Lung (tissue), 12 donors: ENCODE data around the gene KIF26A. TPM values are rescaled to one million over a fixed set of nuclear protein-coding genes. Genes with fewer than 3 reads are reported as not detected.

Experiments used
- ATAC-seq: fragments of 200-7000 bp; cut with Tn5 transposase; one replicate; pipeline ENCODE4 v1.9.1; 2020; ENCODE audit warnings: moderate number of reproducible peaks; ENCODE audit not compliant: insufficient read depth, low FRiP score
- DNase-seq, 3 donors: peaks; one replicate each; pipeline ENCODE4 v3.0.0-alpha.2; 2013 to 2017
- H3K27ac ChIP-seq, 2 donors: one replicate each; pipeline ENCODE4 v1.5.1; 2013; ENCODE audit warnings: mild to moderate bottlenecking in 2 of 2, moderate library complexity in 2 of 2, control low read depth in 1 of 2, inconsistent platforms in 1 of 2, low read depth in 1 of 2, low read length in 1 of 2
- H3K27me3 ChIP-seq, 3 donors: one replicate each; pipeline ENCODE4 v1.5.1; 2013; ENCODE audit warnings: low read length in 2 of 3; ENCODE audit not compliant: control insufficient read depth in 3 of 3, insufficient read depth in 3 of 3
- H3K36me3 ChIP-seq, 4 donors: one replicate each; pipeline ENCODE4 v1.5.1; 2013; ENCODE audit warnings: low read length in 4 of 4, mild to moderate bottlenecking in 1 of 4, moderate library complexity in 1 of 4; ENCODE audit not compliant: control insufficient read depth in 4 of 4, insufficient read depth in 4 of 4
- H3K4me1 ChIP-seq, 5 donors: one replicate each; pipeline ENCODE4 v1.5.1; 2013; ENCODE audit warnings: low read length in 5 of 5, mild to moderate bottlenecking in 2 of 5, moderate library complexity in 1 of 5; ENCODE audit not compliant: control insufficient read depth in 5 of 5, insufficient read depth in 5 of 5
- H3K4me3 ChIP-seq: one replicate; pipeline ENCODE4 v1.5.1; 2013; ENCODE audit warnings: mild to moderate bottlenecking, control low read depth, moderate library complexity
- H3K9ac ChIP-seq, 2 donors: one replicate each; pipeline ENCODE4 v1.5.1; 2013; ENCODE audit warnings: low read length in 2 of 2, control low read depth in 1 of 2; ENCODE audit not compliant: insufficient read depth in 1 of 2
- H3K9me3 ChIP-seq, 4 donors: one replicate each; pipeline ENCODE4 v1.5.1; 2013; ENCODE audit warnings: low read length in 3 of 4, mild to moderate bottlenecking in 1 of 4, moderate library complexity in 1 of 4; ENCODE audit not compliant: control insufficient read depth in 4 of 4, insufficient read depth in 3 of 4
- CTCF ChIP-seq: IDR thresholded peaks from 2 replicates; pipeline ENCODE4 v1.5.1; 2012; ENCODE audit warnings: mild to moderate bottlenecking; ENCODE audit errors: control extremely low read depth, extremely low read depth
- WGBS, 2 donors: extraction: QIAGEN DNeasy Blood & Tissue Kit; methylation state at CpG; one replicate each; pipeline ENCODE4 v1.1.7; 2013; 5-methylcytosine and 5-hydroxymethylcytosine counted together
- polyA plus RNA-seq, 2 donors: library from polyadenylated mRNA; stranded (reverse); fragments of 200-250 nt; gene quantifications; one replicate each; pipeline ENCODE4 v1.2.1, GENCODE V29; 2013
- total RNA-seq, 2 donors: library from RNA; depleted of rRNA in 1 of 2; stranded (reverse); fragments of >200 nt in 1 of 2; gene quantifications; one replicate each; pipeline ENCODE4 v1.2.1, GENCODE V29; 2014 to 2021
- donor health status: control.
- donor health status: control.
- donor health status: Bipolar disorder and iron deficiency.
- donor health status: healthy.
- donor health status: DM: yes; HTN: yes; CAD: no.

The KIF26A gene
- total and polyA plus RNA-seq, 4 donors: 2.4 to 11.4 (median 4.5) TPM

DNA sequence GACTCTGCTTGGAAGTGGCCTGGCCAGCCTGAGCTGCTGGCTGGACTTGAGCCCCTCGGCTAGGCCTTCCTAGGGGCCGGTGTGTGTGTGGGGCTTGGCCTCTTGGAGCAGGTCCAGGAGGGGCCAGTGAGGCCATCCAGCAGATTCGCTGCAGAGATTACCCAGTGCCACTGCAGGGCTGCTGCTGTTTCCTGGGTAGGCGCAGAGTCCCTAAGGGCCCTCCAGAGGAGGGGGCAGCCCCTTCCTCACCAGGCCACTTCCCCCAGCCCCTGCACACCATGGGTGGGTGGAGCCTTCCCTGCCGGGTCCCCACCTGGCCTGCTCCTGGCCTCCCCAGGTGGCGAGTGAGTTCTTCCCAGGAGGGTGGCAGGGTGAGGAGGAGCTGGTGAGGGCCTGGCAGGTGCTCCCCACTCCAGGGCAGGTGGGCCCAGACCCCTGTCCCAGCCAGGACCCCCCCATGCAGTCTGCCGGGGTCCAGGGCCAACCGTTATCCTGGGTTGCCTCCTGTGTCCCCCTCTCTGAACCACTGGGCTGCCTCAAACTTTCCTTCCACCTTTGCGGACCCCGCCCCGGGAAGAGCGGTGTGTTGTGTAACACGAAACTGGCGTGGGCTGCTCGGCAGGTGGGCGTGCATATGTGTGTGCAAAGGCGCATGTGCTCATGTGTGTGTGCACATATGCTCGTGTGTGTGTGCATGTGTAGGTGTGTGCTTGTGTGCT lies 27.7 kb upstream of the KIF26A start:
- no peak for ATAC-seq
- Histone ChIP-seq H3K4me3 (no peak overlapping the region), H3K27me3 (peaks cover 0 to 3% (median 0%) of the 10 kb centered on the region in 3 donors), H3K9ac (no peak overlapping the region), H3K27ac (no peak overlapping the region), H3K9me3 (no peaks in the 10 kb centered on the region), H3K36me3 (no peaks in the 10 kb centered on the region), H3K4me1 (peaks cover 0 to 13% (median 0%) of the 10 kb centered on the region in 5 donors)
- WGBS, 2 donors: 49 to 65% methylated on average over 18 of the region's 18 CpGs
- DNase-seq: peak in 1 of 3 donors; percentile 16
- TF ChIP-seq CTCF: no peak

- H3K36me3 ChIP-seq: no peaks in the 10 kb centered on the region
- peaks cover 0 to 9% (median 0%) of the 10 kb centered on the region in 5 donors for H3K4me1 ChIP-seq
- no peaks in the 10 kb centered on the region for H3K9me3 ChIP-seq
- WGBS, 2 donors: 56 to 79% methylated on average over 20 to 21 of the region's 21 CpGs
- no peak overlapping the region for H3K4me3 ChIP-seq
- TF ChIP-seq CTCF: no peak
- H3K27me3 ChIP-seq: peaks cover 0 to 8% (median 6%) of the 10 kb centered on the region in 3 donors
- H3K9ac ChIP-seq: no peak overlapping the region
- H3K27ac ChIP-seq: no peak overlapping the region
- ATAC-seq (no peak), DNase-seq (peak in 1 of 3 donors; percentile 13)
These were observed 26.9 kb upstream of the KIF26A start for GRCh38 chr14:104111301-104112112.

DNA sequence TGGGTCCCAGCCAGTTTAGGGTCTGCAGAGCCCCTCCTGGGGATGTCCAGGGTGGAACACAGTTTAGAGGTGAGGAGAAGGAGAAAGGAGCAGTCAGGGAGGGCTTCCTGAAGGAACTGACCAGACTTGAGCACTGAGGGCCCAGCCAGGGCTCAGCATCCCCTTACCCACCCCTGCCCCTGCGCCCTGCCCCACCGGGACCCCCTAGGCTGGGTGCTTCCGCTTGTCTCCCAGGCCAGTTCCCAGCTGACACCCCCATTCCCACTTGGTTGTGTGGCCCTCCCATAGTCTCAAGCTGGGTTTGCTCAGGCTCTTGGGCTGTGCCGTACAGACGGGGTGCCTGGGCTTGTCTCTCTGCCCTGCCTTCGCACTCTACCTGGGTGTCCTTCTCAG lies 26.3 kb upstream of the KIF26A start:
- no peak for TF ChIP-seq CTCF
- ATAC-seq: no peak
- Histone ChIP-seq H3K9me3 (no peaks in the 10 kb centered on the region), H3K9ac (no peak overlapping the region), H3K27me3 (peaks cover 0 to 8% (median 6%) of the 10 kb centered on the region in 3 donors), H3K4me3 (no peak overlapping the region), H3K36me3 (no peaks in the 10 kb centered on the region), H3K27ac (no peak overlapping the region), H3K4me1 (peaks cover 0 to 9% (median 0%) of the 10 kb centered on the region in 5 donors)
- DNase-seq: no peak
- 65 to 92% methylated on average over 6 of the region's 6 CpGs for WGBS, 2 donors
